Panc1 (cell line): ENCODE results near the gene GRHPR. TPM values are rescaled to one million over a fixed set of nuclear protein-coding genes. Genes with fewer than 3 reads are reported as not detected.
A peak's percentile ranks its signal among the peaks of the same experiment; 100 is the strongest.

Source experiments
- ATAC-seq: fragments of 200-7000 bp; cut with Tn5 transposase; 2 replicates; pipeline ENCODE4 v1.9.1; 2020; ENCODE audit warnings: mild to moderate bottlenecking, moderate library complexity
- BruUV-seq: library from RNA; stranded (reverse); fragments of 400-500 nt; replicated peaks from 2 replicates; lab custom pipeline; 2021; lab: Mats Ljungman, UMichigan
- CTCF ChIA-PET: fragments of 300-600 bp; sonication (Branson Sonifier 250); formaldehyde crosslinking; loops from one replicate; lab custom pipeline; 2022; ENCODE audit warnings: antibody characterized with exemption; lab: Charles Lee
- POLR2A ChIA-PET: fragments of 300-600 bp; sonication (Branson Sonifier 250); formaldehyde crosslinking; loops from one replicate; lab custom pipeline; 2022; ENCODE audit warnings: antibody characterized with exemption; lab: Charles Lee
- DNase-seq: peaks from one replicate; pipeline ENCODE4 v3.0.0-alpha.2; 2010; ENCODE audit warnings: low read depth, low spot score
- H3K27ac ChIP-seq: 2 replicates; pipeline ENCODE4 v1.5.1; 2011; ENCODE audit warnings: mild to moderate bottlenecking, low read length, inconsistent platforms
- H3K27me3 ChIP-seq: fragments of 200-500 bp; sonication (Bioruptor generic); 2 replicates; pipeline ENCODE4 v1.6.0; 2014; ENCODE audit warnings: low read length, inconsistent platforms; ENCODE audit not compliant: control insufficient read depth, insufficient read depth
- H3K36me3 ChIP-seq: fragments of 200-500 bp; sonication (Bioruptor generic); 2 replicates; pipeline ENCODE4 v1.5.1; 2014; ENCODE audit warnings: inconsistent platforms, mild to moderate bottlenecking, low read length, moderate library complexity; ENCODE audit not compliant: control insufficient read depth, insufficient read depth
- H3K4me1 ChIP-seq: 2 replicates; pipeline ENCODE4 v1.5.1; 2011; ENCODE audit warnings: inconsistent platforms, mild to moderate bottlenecking, low read length, moderate library complexity; ENCODE audit not compliant: control insufficient read depth, insufficient read depth
- H3K4me3 ChIP-seq, 2 experiments: 2 replicates each; pipeline ENCODE4 v1.5.1; 2011 to 2012; ENCODE audit warnings: low read depth in 2 of 2, low read length in 2 of 2, mild to moderate bottlenecking in 2 of 2, inconsistent platforms in 1 of 2, moderate library complexity in 1 of 2
- H3K9me3 ChIP-seq: fragments of 200-500 bp; sonication (Bioruptor generic); 2 replicates; pipeline ENCODE4 v1.5.1; 2014; ENCODE audit warnings: low read depth, mild to moderate bottlenecking, inconsistent platforms, low read length, moderate library complexity; ENCODE audit not compliant: control insufficient read depth, insufficient read depth
- POLR2AphosphoS5 ChIP-seq: IDR thresholded peaks from 2 replicates; pipeline ENCODE4 v1.6.1; 2012; ENCODE audit warnings: mild to moderate bottlenecking, low read depth, low read length, moderate library complexity
- SIN3A ChIP-seq: IDR thresholded peaks from 2 replicates; pipeline ENCODE4 v1.6.1; 2012; ENCODE audit warnings: low read depth, mild to moderate bottlenecking, low read length, moderate library complexity, borderline replicate concordance; ENCODE audit not compliant: insufficient read depth
- TCF7L2 ChIP-seq: IDR thresholded peaks from 2 replicates; pipeline ENCODE4 v1.6.1; 2011; ENCODE audit warnings: mild to moderate bottlenecking, low read depth, low read length, inconsistent platforms
- in situ Hi-C: cut with HindIII; loops from 2 replicates; pipeline ENCODE4 v1.10.0; 2016; ENCODE audit warnings: low sequenced_read_pairs, low pct_unique_long_range_greater_than_20kb
- intact Hi-C: fragments of 100-400 bp; cut with micrococcal nuclease; formaldehyde crosslinking; loops from one replicate; pipeline ENCODE4 v1.10.0; 2022; ENCODE audit not compliant: unreplicated experiment
- total RNA-seq: library from RNA; stranded (reverse); gene quantifications from one replicate; pipeline ENCODE4 v1.2.1, GENCODE V29; 2021; ENCODE audit not compliant: unreplicated experiment
- TF ChIP-seq, protein P1 (sequence below): fragments of 450-650 bp; IDR thresholded peaks from 2 replicates; pipeline ENCODE4 v1.5.1; 2017; ENCODE audit warnings: mild to moderate bottlenecking
- TF ChIP-seq, protein P2 (sequence below), 2 experiments: IDR thresholded peaks; 2 replicates each; pipeline ENCODE4 v1.6.1; 2011 to 2012; ENCODE audit warnings: low read depth in 2 of 2, control low read depth in 1 of 2, low read length in 1 of 2, mild to moderate bottlenecking in 1 of 2, moderate library complexity in 1 of 2; ENCODE audit not compliant: insufficient read depth in 1 of 2

Gene GRHPR
- total RNA-seq, 1 experiment from 2014 or later = 238 TPM

DNA sequence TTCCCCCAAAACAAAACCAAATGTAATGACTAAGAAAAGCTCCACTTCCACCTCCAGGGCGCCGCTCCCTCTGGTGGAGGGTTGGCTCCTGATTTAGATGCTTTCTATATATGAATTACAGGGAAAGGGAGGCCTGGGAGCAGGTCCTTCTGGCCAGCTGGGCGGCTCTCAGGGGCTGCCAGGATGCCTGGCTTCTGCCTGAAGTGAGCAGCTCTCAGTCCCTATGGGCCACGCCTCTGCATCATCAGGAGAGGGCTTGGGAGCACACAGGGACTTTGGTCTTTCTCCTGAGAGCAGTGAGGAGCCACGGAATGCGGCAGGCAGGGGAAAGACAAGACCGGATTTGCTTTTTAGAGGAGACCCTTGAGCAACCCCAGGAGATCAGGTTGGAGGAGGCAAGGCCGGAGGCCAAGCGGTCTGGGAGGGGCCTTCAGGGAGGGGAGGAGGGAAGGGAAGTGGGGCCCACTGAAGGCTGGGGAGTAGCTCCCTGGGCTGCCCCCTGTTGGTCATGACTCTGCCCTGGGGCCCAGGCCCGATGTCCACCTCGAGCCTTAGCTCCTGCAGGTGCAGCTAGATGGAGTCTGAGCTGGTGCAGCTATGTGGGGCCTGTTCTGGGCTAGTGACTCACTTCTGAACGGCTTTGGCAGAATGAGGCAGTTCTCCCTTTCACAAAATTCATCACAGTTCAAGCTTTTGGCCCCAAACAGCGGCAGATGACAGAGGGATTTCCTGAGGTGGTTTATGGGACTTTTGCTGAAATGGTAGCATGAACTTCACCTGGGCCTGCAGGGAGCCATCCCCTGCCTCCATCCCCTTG, 11.3 kb upstream of the GRHPR start:
- in situ Hi-C loops = no loop called here
- POLR2A ChIA-PET = interaction anchor here (0.6 kb wide), 1 partner anchor 272 kb away, joined by 13 read pairs; no protein-coding TSS in a partner anchor
- peak; percentile 45 for ATAC-seq

DNA sequence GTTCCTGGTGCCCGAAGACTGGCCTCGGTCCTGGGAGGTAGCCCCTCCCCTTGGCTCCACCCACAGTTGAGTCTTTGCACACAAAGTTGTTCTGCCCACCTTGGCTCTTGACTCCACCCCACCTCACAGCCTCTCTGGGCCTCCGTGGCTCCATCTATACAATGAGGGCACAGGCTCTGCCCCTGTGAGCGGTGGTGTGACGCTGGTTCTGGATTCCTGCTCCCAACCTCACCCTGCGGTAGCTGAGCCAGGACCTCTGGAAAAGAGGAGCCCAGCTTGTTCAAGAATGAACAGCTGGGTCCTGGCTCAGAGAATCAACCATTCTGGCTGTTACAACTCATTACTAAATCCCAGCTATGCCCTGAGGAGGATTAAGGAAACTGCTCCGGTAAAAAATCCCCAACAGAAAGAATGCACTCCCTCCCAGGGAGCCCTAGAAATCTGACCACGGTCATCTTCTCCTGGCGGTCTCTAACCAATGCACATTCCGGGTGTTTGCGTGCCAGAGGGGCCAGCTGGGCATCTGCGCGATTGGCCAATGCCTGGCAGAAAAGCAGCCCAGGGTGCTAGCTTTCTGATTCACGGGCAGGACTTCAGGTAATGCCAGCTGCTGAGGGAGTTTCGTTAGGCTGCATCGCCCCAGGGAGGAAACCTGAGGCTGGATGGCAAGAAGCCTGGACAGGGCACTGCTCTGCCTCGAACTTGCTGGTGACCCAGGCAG, 9.9 kb upstream of the GRHPR start:
- CTCF ChIA-PET = interaction anchor here (2.6 kb wide), 1 partner anchor 417 kb away, joined by 13 read pairs; no protein-coding TSS in a partner anchor
- Histone ChIP-seq H3K27me3 (no peaks in the 10 kb centered on the region), H3K36me3 (no peaks in the 10 kb centered on the region), H3K4me1 (peaks cover 43% of the 10 kb centered on the region), H3K27ac (peak overlapping the region; percentile 58; the same call in 1 of the 2 replicates), H3K4me3 (no peak overlapping the region), H3K9me3 (no peaks in the 10 kb centered on the region)
- intact Hi-C loops = loop anchor here (5.0 kb wide), 1 partner anchor 415 kb away; no protein-coding TSS in a partner anchor
- BruUV-seq = no TSS peak
- TF ChIP-seq SIN3A (no peak), TCF7L2 (no peak), POLR2AphosphoS5 (no peak)
- TF ChIP-seq, protein P1, sequence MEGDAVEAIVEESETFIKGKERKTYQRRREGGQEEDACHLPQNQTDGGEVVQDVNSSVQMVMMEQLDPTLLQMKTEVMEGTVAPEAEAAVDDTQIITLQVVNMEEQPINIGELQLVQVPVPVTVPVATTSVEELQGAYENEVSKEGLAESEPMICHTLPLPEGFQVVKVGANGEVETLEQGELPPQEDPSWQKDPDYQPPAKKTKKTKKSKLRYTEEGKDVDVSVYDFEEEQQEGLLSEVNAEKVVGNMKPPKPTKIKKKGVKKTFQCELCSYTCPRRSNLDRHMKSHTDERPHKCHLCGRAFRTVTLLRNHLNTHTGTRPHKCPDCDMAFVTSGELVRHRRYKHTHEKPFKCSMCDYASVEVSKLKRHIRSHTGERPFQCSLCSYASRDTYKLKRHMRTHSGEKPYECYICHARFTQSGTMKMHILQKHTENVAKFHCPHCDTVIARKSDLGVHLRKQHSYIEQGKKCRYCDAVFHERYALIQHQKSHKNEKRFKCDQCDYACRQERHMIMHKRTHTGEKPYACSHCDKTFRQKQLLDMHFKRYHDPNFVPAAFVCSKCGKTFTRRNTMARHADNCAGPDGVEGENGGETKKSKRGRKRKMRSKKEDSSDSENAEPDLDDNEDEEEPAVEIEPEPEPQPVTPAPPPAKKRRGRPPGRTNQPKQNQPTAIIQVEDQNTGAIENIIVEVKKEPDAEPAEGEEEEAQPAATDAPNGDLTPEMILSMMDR = no peak
- TF ChIP-seq, protein P2, sequence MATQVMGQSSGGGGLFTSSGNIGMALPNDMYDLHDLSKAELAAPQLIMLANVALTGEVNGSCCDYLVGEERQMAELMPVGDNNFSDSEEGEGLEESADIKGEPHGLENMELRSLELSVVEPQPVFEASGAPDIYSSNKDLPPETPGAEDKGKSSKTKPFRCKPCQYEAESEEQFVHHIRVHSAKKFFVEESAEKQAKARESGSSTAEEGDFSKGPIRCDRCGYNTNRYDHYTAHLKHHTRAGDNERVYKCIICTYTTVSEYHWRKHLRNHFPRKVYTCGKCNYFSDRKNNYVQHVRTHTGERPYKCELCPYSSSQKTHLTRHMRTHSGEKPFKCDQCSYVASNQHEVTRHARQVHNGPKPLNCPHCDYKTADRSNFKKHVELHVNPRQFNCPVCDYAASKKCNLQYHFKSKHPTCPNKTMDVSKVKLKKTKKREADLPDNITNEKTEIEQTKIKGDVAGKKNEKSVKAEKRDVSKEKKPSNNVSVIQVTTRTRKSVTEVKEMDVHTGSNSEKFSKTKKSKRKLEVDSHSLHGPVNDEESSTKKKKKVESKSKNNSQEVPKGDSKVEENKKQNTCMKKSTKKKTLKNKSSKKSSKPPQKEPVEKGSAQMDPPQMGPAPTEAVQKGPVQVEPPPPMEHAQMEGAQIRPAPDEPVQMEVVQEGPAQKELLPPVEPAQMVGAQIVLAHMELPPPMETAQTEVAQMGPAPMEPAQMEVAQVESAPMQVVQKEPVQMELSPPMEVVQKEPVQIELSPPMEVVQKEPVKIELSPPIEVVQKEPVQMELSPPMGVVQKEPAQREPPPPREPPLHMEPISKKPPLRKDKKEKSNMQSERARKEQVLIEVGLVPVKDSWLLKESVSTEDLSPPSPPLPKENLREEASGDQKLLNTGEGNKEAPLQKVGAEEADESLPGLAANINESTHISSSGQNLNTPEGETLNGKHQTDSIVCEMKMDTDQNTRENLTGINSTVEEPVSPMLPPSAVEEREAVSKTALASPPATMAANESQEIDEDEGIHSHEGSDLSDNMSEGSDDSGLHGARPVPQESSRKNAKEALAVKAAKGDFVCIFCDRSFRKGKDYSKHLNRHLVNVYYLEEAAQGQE (IDR thresholded peaks at IDR 0.05; ENCODE audit: insufficient read depth in 1 of 2, low read depth in 2 of 2, low read length in 1 of 2) = no peak
- DNase-seq (no peak), ATAC-seq (peak; percentile 20; the same call in 1 of the 2 replicates)
- POLR2A ChIA-PET = interaction anchor here (0.5 kb wide), 1 partner anchor 53 kb away, joined by 10 read pairs; the partner anchor contains the start of gene ZBTB5
- in situ Hi-C loops = no loop called here

More for the DNA sequence above, 11.3 kb upstream of the GRHPR start:
- H3K27ac ChIP-seq = no peak overlapping the region
- H3K27me3 ChIP-seq = no peaks in the 10 kb centered on the region
- CTCF ChIA-PET = interaction anchor here (0.6 to 2.6 kb wide), 14 partner anchors 9 to 538 kb away, joined by 3 to 13 read pairs (median 3); no protein-coding TSS in a partner anchor
- BruUV-seq = no TSS peak
- no peaks in the 10 kb centered on the region for H3K36me3 ChIP-seq
- peaks cover 43% of the 10 kb centered on the region for H3K4me1 ChIP-seq
- H3K4me3 ChIP-seq = no peak overlapping the region
- no peak for DNase-seq
- no peak for TF ChIP-seq SIN3A
- no peak for TF ChIP-seq TCF7L2
- TF ChIP-seq POLR2AphosphoS5 = no peak
- TF ChIP-seq, protein P2 (IDR thresholded peaks at IDR 0.05; ENCODE audit: insufficient read depth in 1 of 2, low read depth in 2 of 2, low read length in 1 of 2) = no peak
- TF ChIP-seq, protein P1 = no peak
- no peaks in the 10 kb centered on the region for H3K9me3 ChIP-seq
- intact Hi-C loops = loop anchor here (5.0 kb wide), 1 partner anchor 414 kb away; no protein-coding TSS in a partner anchor
